DMS114 treated with DMSO at 0.1 percent for 48 hours (cell line): ENCODE data around the gene TNFSF13B.

Experiments
- DNase-seq: peaks from one replicate; lab custom pipeline; 2025; ENCODE audit not compliant: unreplicated experiment; lab: John Stamatoyannopoulos, UW

Gene TNFSF13B

GRCh38 chr13:108346376-108346775, 76.9 kb downstream of the TNFSF13B start:
- no peak for DNase-seq

- no peak for DNase-seq
These were observed 79.8 kb downstream of the TNFSF13B start for GRCh38 chr13:108349269-108349668.

GRCh38 chr13:108350579-108350978, 81.1 kb downstream of the TNFSF13B start:
- DNase-seq: no peak

GRCh38 chr13:108352599-108352998, 83.1 kb downstream of the TNFSF13B start:
- no peak for DNase-seq

GRCh38 chr13:108357228-108357627, 87.7 kb downstream of the TNFSF13B start:
- DNase-seq: no peak
